Activated effector memory CD4-positive, alpha-beta T cell treated with Interleukin-2 at 50 U/mL for 16 hours (primary cell): ENCODE data around the gene ERBIN.
"Not testable (repeated sequence)": the region's sequence is repeated elsewhere in the genome, so short reads cannot be mapped to it uniquely, and the experiment has no call there.

Source experiments
- DNase-seq: peaks from one replicate; pipeline ENCODE4 v3.0.0-alpha.2; 2020

The ERBIN gene

DNA sequence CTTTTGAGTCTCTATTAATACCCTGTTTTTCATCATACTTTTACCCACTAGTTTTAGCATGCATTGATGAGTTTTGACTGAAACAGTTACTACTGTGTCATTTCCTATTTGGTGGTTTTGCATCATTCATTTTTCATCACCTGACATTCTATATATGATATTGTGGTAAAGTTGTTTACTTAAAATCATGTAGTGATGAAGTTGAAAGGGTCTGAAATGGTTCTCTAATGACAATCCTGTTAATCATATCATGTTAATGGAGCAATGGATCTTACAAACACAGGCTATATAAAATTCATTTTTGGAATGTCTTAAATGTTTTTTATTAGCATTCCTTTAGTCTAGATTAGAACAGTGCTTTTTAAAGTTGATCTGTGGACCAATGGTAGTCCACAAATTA, 84.1 kb downstream of the ERBIN start:
- no peak for DNase-seq

GRCh38 chr5:66012271-66012670, 85.9 kb downstream of the ERBIN start:
- no peak for DNase-seq

GRCh38 chr5:66013397-66013796, 87.0 kb downstream of the ERBIN start:
- DNase-seq = no peak

DNA sequence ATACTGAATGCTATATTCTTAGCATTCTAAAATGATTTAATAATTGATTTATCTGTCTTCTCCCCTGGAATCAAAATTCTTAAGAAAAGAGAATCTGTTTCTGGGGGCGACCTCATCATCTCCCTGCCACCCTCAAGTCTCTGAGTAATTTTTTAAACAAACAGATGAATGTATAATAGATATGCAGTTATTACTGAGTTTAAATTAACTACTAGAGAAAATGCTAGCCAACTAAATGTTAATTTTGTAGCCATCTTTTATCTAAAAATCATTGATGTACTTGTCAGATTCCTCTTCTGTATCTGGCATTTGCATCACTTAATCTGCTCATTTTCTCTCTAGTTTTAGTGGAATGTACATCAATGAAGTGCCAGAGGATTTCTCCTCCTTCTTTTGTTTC, 87.5 kb downstream of the ERBIN start:
- no peak for DNase-seq

DNA sequence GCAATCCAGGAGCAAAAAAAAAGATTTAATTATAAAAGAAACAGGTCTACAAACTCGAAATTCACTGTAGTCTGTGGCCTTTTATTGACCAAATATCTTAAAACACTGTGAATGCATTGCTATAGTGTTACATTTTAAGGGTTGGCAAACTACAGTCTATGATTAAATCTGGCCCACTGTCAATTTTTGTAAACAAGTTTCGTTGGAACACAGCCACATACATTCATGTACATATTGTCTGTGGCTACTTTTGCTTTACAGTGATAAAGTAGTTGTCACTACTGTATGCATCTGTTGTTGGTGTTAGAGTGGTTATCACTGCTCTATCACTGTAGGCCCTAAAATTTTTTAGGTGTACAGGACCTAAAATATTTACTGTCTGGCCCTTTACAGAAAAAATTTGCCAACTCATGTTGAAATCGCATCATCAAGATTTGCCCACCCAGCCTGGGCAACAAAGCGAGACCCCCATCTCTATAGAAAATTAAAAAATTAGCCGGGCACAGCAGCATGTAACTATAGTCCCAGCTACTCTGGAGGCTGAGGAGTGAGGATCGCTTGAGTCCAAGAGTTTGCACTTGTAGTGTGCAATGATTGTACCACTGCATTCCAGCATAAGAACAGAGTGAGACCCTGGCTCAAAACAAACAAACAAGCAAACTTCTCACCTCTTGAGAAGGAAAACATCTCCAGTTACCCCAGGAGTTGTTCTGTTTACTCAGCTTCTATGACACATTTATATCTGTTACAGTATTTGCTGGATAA, 89.0 kb downstream of the ERBIN start:
- no peak for DNase-seq

GRCh38 chr5:66021585-66021984, 95.2 kb downstream of the ERBIN start:
- DNase-seq = no peak

- no peak for DNase-seq
Measured at GRCh38 chr5:66039296-66039695, 112.9 kb downstream of the ERBIN start.

DNA sequence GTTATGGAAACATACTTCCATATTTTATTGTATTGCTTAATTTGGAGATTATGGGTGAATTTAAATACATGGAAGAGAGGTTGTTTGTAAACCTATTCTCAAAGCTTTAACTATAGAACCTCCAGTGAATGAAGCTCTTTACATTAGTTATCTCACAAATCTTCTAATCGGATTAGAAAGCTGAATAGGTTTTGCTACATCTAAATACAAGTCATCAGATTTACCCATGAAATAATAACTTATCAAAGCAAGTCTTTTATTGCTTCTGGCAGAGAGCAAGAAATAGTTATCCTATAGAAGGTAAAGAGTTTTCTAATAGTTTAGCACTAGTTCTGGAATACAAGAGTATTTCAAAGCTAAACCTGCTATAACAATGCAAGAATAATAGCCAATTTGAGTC, 113.3 kb downstream of the ERBIN start:
- DNase-seq = no peak

- DNase-seq = no peak
Measured at GRCh38 chr5:66041627-66042026, 115.3 kb downstream of the ERBIN start.

GRCh38 chr5:66057239-66057638, 130.9 kb downstream of the ERBIN start:
- no peak for DNase-seq

DNA sequence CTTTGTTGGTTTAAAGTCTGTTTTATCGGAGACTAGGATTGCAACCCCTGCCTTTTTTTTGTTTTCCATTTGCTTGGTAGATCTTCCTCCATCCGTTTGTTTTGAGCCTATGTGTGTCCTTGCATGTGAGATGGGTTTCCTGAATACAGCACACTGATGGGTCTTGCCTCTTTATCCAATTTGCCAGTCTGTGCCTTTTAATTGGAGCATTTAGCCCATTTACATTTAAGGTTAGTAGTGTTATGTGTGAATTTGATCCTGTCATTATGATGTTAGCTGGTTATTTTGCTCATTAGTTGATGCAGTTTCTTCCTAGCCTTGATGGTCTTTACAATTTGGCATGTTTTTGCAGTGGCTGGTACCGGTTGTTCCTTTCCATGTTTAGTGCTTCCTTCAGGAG, 134.9 kb downstream of the ERBIN start:
- DNase-seq = not testable (repeated sequence)

DNA sequence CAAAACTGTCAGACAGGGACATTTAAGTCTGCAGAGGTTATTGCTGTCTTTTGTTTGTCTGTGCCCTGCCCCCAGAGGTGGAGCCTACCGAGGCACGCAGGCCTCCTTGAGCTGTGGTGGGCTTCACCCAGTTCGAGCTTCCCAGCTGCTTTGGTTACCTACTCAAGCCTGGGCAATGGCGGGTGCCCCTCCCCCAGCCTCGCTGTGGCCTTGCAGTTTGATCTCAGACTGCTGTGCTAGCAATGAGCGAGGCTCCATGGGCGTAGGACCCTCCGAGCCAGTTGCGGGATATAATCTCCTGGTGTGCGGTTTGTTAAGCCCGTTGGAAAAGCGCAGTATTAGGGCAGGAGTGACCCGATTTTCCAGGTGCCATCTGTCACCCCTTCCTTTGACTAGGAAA, 136.7 kb downstream of the ERBIN start:
- not testable (repeated sequence) for DNase-seq

- no peak for DNase-seq
Measured at GRCh38 chr5:66066826-66067225, 140.5 kb downstream of the ERBIN start.

DNA sequence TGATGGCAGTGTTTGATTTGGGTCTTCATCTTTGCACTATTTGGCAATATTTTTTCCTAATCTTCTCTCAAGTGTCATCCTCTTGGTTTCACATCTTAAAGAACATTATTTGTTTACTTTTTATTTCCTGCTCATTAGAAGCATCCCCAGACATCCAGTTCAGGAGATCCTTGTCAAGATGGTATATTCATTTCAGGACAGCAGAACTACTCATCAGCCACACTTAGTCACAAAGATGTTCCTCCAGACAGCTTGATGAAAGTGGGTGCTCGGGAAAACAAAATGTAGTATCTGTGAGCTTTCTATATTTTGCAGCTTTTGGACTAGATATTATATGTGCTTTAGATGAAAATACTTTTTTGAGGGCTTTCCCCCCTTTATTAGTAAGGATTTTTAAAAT, 145.7 kb downstream of the ERBIN start:
- DNase-seq = no peak

DNA sequence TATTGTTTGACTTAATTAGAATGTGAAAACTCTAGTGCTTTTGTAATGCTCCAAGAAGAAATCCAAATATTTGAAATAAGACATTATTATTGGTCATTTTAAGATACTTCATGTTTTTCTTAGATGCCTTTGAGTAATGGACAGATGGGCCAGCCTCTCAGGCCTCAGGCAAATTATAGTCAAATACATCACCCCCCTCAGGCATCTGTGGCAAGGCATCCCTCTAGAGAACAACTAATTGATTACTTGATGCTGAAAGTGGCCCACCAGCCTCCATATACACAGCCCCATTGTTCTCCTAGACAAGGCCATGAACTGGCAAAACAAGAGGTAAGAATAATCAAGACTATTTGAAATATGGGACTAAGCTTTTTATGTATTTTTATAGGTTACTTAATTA, 148.5 kb downstream of the ERBIN start:
- DNase-seq = no peak

- no peak for DNase-seq
Measured at GRCh38 chr5:66080664-66081063, 154.3 kb downstream of the ERBIN start.

GRCh38 chr5:66089384-66089783, 163.0 kb downstream of the ERBIN start:
- no peak for DNase-seq

- no peak for DNase-seq
Measured at GRCh38 chr5:66100851-66101250, 174.5 kb downstream of the ERBIN start.

DNA sequence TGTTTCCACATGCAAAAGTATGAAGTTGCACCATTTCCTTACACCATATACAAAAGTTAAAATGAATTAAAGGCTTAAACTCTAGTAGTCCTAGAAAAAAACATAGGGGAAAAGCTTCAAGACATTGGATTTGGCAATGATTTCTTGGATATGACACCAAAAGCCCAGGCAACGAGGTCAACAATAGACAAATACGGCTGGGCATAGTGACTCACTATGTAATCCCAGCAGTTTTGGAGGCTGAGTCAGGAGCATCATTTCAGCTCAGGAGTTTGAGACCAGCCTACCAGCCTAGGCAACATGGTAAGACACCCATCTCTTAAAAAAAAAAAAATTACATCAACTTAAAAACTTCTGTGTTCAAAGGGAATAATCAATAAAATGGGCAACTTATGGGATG, 186.8 kb downstream of the ERBIN start:
- no peak for DNase-seq

DNA sequence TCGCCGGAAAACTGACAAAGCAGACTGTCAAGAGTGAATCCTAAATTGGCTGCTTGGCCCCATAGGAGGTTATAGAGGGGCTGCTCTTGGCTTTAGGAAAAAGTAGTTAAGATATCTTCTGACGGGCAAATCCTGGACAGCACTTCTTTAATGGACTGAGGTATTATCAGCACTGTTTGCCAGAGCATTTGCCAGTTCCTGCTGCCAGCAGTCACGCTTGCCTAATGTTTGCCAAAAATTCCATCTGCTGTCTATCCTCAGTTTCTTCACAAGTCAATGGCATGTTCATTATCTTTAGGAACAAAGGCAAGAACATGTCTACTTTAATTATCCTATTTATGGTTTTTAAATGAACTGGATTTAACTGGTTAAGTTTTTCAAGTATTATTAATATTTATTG, 191.9 kb downstream of the ERBIN start:
- no peak for DNase-seq

DNA sequence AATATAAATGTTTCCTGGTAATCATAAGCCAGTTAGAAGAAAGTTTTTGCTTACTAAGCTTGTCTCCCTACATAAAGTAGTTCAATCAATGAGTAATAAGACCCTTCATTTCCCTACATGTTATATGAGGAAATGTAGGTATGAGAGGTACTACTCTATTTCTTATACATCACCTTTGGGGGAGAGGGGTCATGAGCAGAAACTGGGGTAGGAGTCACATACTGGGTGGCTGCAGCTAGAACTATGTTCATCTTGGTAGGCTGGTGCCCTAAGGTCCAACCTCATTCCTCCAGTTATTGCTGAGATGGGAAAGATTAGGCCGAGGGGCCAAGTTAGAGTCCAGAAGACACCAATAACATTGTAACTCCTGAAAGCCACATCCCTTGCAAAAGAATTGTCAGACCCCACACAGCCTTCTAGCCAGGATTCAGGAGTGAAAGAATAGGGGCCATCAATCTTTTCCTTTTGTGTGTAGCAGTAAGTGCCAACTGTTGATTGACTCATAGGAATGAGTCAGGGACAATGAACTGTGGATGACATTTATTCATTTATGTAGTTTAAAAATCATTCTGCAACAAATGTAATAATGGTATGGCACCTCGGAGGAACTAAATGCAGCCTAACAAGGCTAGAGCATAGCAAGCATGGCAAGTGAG, 196.1 kb downstream of the ERBIN start:
- no peak for DNase-seq

GRCh38 chr5:66129144-66129543, 202.8 kb downstream of the ERBIN start:
- DNase-seq = no peak

DNA sequence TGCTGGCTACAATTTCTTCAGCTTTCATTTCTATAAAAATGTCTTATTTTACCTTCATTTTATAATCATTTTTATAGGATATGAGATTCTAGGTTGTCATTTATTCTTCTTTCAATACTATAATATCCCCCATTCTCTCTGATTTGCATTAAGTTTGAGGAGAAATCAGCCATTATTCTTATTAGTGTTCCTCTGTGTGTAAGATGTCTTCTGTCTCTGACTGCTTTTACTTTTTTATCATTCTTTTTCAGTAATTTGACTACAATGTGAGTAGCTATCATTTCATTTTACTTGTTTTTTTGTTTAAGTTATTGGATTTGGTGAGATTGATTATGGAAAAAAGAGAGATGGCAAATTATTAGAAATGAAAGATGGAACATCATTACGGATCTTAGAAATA, 204.1 kb downstream of the ERBIN start:
- no peak for DNase-seq
